Measurements from ENCODE around the gene KCNMA1. TPM values are rescaled to one million over a fixed set of nuclear protein-coding genes. Genes with fewer than 3 reads are reported as not detected.

KCNMA1 gene
- polyA plus RNA-seq, 4 donors, result 2.7 to 8.6 (median 7.7) TPM

DNA sequence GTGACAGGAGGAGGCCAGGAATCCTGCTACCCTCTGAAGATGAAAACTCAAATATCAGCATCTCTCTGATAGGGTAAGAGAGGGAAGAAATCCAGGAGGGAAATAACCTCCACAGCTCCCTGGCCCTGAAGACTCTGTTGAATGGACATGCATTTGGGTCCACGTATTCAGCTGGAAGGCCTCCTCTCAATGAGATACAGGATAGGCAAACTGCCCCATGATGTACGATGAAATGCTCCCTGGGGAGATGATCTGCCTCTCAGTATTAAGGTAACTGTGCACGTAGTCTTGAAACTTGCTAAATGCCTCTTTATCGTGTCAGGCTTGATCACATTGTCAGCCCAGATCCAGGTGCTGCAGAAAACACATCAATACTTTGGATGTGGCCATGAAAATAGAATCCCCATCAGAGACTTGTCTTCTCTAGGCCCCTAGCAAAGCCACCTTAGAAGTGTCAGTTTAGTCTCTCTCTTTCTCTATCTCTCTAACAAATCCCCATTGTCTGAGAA lies 384.0 kb downstream of the KCNMA1 start:
- Histone ChIP-seq H3K4me1 (ENCODE audit: control insufficient read depth in 3 of 3, insufficient read depth in 2 of 3, low read depth in 1 of 3, low read length in 2 of 3) (peaks cover 0 to 2% (median 0%) of the 10 kb centered on the region in 3 donors), H3K4me3 (ENCODE audit: low read depth in 1 of 3, low read length in 3 of 3) (no peak overlapping the region), H3K9me3 (ENCODE audit: control insufficient read depth in 2 of 2, insufficient read depth in 1 of 2, low read depth in 1 of 2, low read length in 1 of 2) (peaks cover 0 to 6% of the 10 kb centered on the region in 2 donors), H3K36me3 (ENCODE audit: control insufficient read depth in 3 of 3, insufficient read depth in 2 of 3, low read depth in 1 of 3, low read length in 3 of 3) (no peaks in the 10 kb centered on the region), H3K27me3 (ENCODE audit: control insufficient read depth in 3 of 3, insufficient read depth in 3 of 3, low read length in 3 of 3) (no peaks in the 10 kb centered on the region), H3K27ac (ENCODE audit: low read depth in 1 of 3, low read length in 2 of 3) (no peak overlapping the region)
- no peak for FAIRE-seq
- 81 to 96% (median 94%) methylated on average over 4 of the region's 4 CpGs for WGBS, 3 donors
- DNase-seq, result no peak

GRCh38 chr10:77253147-77253545 lies 384.5 kb downstream of the KCNMA1 start:
- Histone ChIP-seq H3K9me3 (ENCODE audit: control insufficient read depth in 2 of 2, insufficient read depth in 1 of 2, low read depth in 1 of 2, low read length in 1 of 2) (peaks cover 0 to 6% of the 10 kb centered on the region in 2 donors), H3K4me3 (ENCODE audit: low read depth in 1 of 3, low read length in 3 of 3) (no peak overlapping the region), H3K36me3 (ENCODE audit: control insufficient read depth in 3 of 3, insufficient read depth in 2 of 3, low read depth in 1 of 3, low read length in 3 of 3) (no peaks in the 10 kb centered on the region), H3K27me3 (ENCODE audit: control insufficient read depth in 3 of 3, insufficient read depth in 3 of 3, low read length in 3 of 3) (no peaks in the 10 kb centered on the region), H3K4me1 (ENCODE audit: control insufficient read depth in 3 of 3, insufficient read depth in 2 of 3, low read depth in 1 of 3, low read length in 2 of 3) (peaks cover 0 to 2% (median 0%) of the 10 kb centered on the region in 3 donors), H3K27ac (ENCODE audit: low read depth in 1 of 3, low read length in 2 of 3) (no peak overlapping the region)
- FAIRE-seq (no peak), DNase-seq (no peak)
- WGBS, 3 donors, result 80 to 91% (median 81%) methylated on average over 1 of the region's 1 CpG

DNA sequence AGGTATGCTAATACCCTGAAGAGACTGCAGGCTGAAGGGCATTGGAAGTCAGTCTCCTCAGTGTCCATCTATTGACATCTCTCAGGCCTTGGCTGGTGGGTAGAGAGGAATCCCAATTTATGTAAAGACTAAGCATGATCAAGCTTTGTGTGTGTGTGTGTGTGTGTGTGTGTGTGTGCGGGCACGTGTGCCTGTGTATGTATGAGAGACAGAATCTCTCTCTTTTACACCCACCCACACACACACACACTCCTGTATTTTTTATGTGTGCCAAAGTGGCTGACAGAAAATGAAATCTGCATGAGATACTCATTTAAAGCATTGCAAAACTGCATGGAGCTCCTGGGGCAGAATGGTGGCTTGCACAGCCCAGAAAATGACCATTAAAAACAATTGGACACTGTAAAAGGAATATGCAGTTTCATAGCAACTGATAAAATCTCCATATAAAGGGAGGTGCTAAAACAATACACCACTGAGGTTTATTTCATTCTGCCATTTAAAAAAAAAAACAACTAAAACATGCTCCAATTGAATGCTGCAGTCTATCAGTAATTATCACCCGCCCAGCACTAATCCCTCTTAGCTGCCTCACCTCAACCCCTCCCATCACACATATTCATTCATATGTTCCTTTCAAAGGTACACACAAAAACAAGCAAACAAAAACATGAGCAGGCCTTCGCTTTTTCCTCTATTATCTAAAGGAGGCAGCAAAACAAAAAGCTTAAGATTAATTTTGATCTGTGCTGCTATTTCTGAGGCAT lies 385.0 kb downstream of the KCNMA1 start:
- Histone ChIP-seq H3K36me3 (ENCODE audit: control insufficient read depth in 3 of 3, insufficient read depth in 2 of 3, low read depth in 1 of 3, low read length in 3 of 3) (no peaks in the 10 kb centered on the region), H3K4me3 (ENCODE audit: low read depth in 1 of 3, low read length in 3 of 3) (no peak overlapping the region), H3K27me3 (ENCODE audit: control insufficient read depth in 3 of 3, insufficient read depth in 3 of 3, low read length in 3 of 3) (no peaks in the 10 kb centered on the region), H3K27ac (ENCODE audit: low read depth in 1 of 3, low read length in 2 of 3) (no peak overlapping the region), H3K4me1 (ENCODE audit: control insufficient read depth in 3 of 3, insufficient read depth in 2 of 3, low read depth in 1 of 3, low read length in 2 of 3) (peaks cover 0 to 3% (median 2%) of the 10 kb centered on the region in 3 donors), H3K9me3 (ENCODE audit: control insufficient read depth in 2 of 2, insufficient read depth in 1 of 2, low read depth in 1 of 2, low read length in 1 of 2) (peaks cover 0 to 3% of the 10 kb centered on the region in 2 donors)
- WGBS, 3 donors, result 66 to 72% (median 70%) methylated on average over 4 of the region's 4 CpGs
- no peak for DNase-seq
- FAIRE-seq, result no peak

GRCh38 chr10:77251297-77252013 lies 386.2 kb downstream of the KCNMA1 start:
- H3K36me3 ChIP-seq (ENCODE audit: control insufficient read depth in 3 of 3, insufficient read depth in 2 of 3, low read depth in 1 of 3, low read length in 3 of 3), result no peaks in the 10 kb centered on the region
- FAIRE-seq (no peak), DNase-seq (peak in 1 of 2 donors; percentile 12)
- peaks cover 2 to 11% (median 4%) of the 10 kb centered on the region in 3 donors for H3K4me1 ChIP-seq (ENCODE audit: control insufficient read depth in 3 of 3, insufficient read depth in 2 of 3, low read depth in 1 of 3, low read length in 2 of 3)
- 56 to 61% (median 58%) methylated on average over 6 of the region's 6 CpGs for WGBS, 3 donors
- no peak overlapping the region for H3K27ac ChIP-seq (ENCODE audit: low read depth in 1 of 3, low read length in 2 of 3)
- no peaks in the 10 kb centered on the region for H3K27me3 ChIP-seq (ENCODE audit: control insufficient read depth in 3 of 3, insufficient read depth in 3 of 3, low read length in 3 of 3)
- H3K9me3 ChIP-seq (ENCODE audit: control insufficient read depth in 2 of 2, insufficient read depth in 1 of 2, low read depth in 1 of 2, low read length in 1 of 2), result no peaks in the 10 kb centered on the region
- no peak overlapping the region for H3K4me3 ChIP-seq (ENCODE audit: low read depth in 1 of 3, low read length in 3 of 3)

- H3K9me3 ChIP-seq (ENCODE audit: control insufficient read depth in 2 of 2, insufficient read depth in 1 of 2, low read depth in 1 of 2, low read length in 1 of 2), result no peaks in the 10 kb centered on the region
- peaks cover 2 to 11% (median 4%) of the 10 kb centered on the region in 3 donors for H3K4me1 ChIP-seq (ENCODE audit: control insufficient read depth in 3 of 3, insufficient read depth in 2 of 3, low read depth in 1 of 3, low read length in 2 of 3)
- WGBS, 3 donors, result 26 to 70% (median 38%) methylated on average over 3 of the region's 3 CpGs
- no peaks in the 10 kb centered on the region for H3K36me3 ChIP-seq (ENCODE audit: control insufficient read depth in 3 of 3, insufficient read depth in 2 of 3, low read depth in 1 of 3, low read length in 3 of 3)
- FAIRE-seq (no peak), DNase-seq (no peak)
- no peak overlapping the region for H3K4me3 ChIP-seq (ENCODE audit: low read depth in 1 of 3, low read length in 3 of 3)
- no peaks in the 10 kb centered on the region for H3K27me3 ChIP-seq (ENCODE audit: control insufficient read depth in 3 of 3, insufficient read depth in 3 of 3, low read length in 3 of 3)
- H3K27ac ChIP-seq (ENCODE audit: low read depth in 1 of 3, low read length in 2 of 3), result no peak overlapping the region
Observed at GRCh38 chr10:77249901-77250459, 387.6 kb downstream of the KCNMA1 start.

DNA sequence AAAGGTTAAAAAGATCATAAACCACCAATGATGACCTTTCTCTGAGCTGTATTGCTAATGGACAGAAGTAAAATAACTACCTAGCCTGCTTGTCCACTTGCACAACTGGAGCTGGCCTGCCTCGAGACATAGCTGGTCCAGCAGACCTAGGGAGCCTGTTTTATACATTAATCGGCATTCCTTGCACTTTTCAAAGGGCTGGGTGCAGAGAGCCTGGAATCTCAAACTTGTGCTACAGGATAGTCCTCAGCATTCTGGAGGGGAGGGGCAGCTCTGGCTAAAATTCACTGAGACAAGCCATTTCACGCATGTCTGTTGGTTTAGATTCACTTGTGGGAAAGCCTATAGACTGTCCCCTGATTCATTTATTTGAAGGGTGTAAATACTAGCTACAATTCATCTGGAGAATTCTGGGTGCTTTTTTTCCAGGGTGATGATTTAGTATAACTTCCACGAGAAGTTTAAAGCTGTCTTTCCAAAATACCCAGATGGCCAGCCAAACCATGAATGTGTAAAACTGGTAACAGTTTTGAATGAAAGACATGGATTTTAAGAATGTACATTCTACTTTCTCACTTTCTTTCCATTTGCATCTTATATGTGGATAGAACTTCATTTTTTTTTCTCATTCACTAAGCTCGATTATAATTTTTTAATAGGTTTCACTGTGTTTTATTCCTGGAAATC lies 389.4 kb downstream of the KCNMA1 start:
- Histone ChIP-seq H3K4me1 (ENCODE audit: control insufficient read depth in 3 of 3, insufficient read depth in 2 of 3, low read depth in 1 of 3, low read length in 2 of 3) (peaks cover 2 to 11% (median 4%) of the 10 kb centered on the region in 3 donors), H3K36me3 (ENCODE audit: control insufficient read depth in 3 of 3, insufficient read depth in 2 of 3, low read depth in 1 of 3, low read length in 3 of 3) (no peaks in the 10 kb centered on the region), H3K4me3 (ENCODE audit: low read depth in 1 of 3, low read length in 3 of 3) (no peak overlapping the region), H3K27me3 (ENCODE audit: control insufficient read depth in 3 of 3, insufficient read depth in 3 of 3, low read length in 3 of 3) (no peaks in the 10 kb centered on the region), H3K27ac (ENCODE audit: low read depth in 1 of 3, low read length in 2 of 3) (no peak overlapping the region), H3K9me3 (ENCODE audit: control insufficient read depth in 2 of 2, insufficient read depth in 1 of 2, low read depth in 1 of 2, low read length in 1 of 2) (no peaks in the 10 kb centered on the region)
- DNase-seq (no peak), FAIRE-seq (no peak)
- WGBS, 3 donors, result 81 to 89% (median 83%) methylated on average over 5 of the region's 5 CpGs

DNA sequence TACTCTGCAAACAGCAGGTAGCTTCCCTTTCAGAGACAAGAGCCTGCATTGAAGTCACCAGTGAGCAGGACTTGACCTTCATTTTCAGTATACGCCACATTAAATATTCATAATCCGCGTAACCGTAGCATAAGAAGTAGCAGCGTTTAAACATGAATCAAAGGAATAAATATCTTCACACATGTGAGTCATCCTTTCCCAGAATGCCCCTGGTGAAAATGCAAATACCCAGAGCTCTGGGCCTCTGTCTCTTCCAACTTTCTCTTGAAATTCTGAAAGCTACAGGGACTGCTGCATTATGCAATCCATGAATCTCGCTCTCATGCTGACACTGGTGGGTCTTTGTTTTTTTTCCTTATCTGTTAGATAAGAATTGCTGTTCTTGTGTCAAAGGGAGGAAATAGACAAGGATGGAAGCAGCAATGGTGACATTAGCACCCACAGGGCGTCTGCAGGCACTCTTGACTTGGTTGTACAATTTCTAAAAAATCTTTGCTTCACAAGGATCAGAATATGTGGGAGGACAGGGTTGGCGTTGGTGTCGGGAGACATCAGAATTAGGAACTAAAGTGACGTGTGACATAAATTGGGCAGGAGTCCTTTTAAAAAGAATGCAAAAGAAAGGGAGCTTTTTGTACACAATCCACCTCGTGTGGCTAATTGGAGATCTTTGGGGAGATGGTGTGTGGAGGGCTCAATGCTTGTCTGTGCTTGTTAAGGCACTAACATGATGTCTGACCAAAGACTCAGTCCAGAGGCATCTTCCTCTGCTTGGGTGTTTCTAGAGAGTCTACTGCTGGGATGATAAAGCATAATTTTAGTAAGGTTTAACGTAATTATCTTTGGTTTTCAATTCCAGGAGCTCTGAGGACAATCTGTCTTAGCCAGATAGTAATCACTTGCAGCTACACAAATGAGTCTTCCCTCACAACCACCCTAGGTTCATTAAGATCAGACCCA lies 390.3 kb downstream of the KCNMA1 start:
- WGBS, 3 donors, result 35 to 55% (median 49%) methylated on average over 12 of the region's 12 CpGs

More for the DNA sequence above, 390.3 kb downstream of the KCNMA1 start:
- no peak overlapping the region for H3K27ac ChIP-seq (ENCODE audit: low read depth in 1 of 3, low read length in 2 of 3)
- FAIRE-seq (no peak), DNase-seq (peak; percentile 8 to 69)
- peaks cover 2 to 11% (median 4%) of the 10 kb centered on the region in 3 donors for H3K4me1 ChIP-seq (ENCODE audit: control insufficient read depth in 3 of 3, insufficient read depth in 2 of 3, low read depth in 1 of 3, low read length in 2 of 3)
- no peak overlapping the region for H3K4me3 ChIP-seq (ENCODE audit: low read depth in 1 of 3, low read length in 3 of 3)
- H3K36me3 ChIP-seq (ENCODE audit: control insufficient read depth in 3 of 3, insufficient read depth in 2 of 3, low read depth in 1 of 3, low read length in 3 of 3), result no peaks in the 10 kb centered on the region
- H3K9me3 ChIP-seq (ENCODE audit: control insufficient read depth in 2 of 2, insufficient read depth in 1 of 2, low read depth in 1 of 2, low read length in 1 of 2), result no peaks in the 10 kb centered on the region
- H3K27me3 ChIP-seq (ENCODE audit: control insufficient read depth in 3 of 3, insufficient read depth in 3 of 3, low read length in 3 of 3), result no peaks in the 10 kb centered on the region

All from small intestine (tissue), 7 donors.